Neuronal stem cell (in vitro differentiated cells): ENCODE data around the gene ATF6B.
A peak's percentile ranks its signal among the peaks of the same experiment; 100 is the strongest.

Experiments used
- DNase-seq: peaks from one replicate; pipeline ENCODE4 v3.0.0-alpha.2; 2013; ENCODE audit warnings: low spot score
- H2AFZ ChIP-seq: one replicate; pipeline ENCODE4 v1.6.1; 2013; ENCODE audit warnings: mild to moderate bottlenecking, low read length, inconsistent platforms
- H2AK5ac ChIP-seq: 2 replicates; pipeline ENCODE4 v1.6.1; 2013; ENCODE audit warnings: low read depth, mild to moderate bottlenecking, inconsistent platforms, low read length, moderate library complexity, mixed read lengths
- H2BK120ac ChIP-seq: 2 replicates; pipeline ENCODE4 v1.6.1; 2013; ENCODE audit warnings: low read depth, mild to moderate bottlenecking, inconsistent platforms, low read length, moderate library complexity, mixed read lengths
- H2BK12ac ChIP-seq: one replicate; pipeline ENCODE4 v1.6.1; 2013; ENCODE audit warnings: low read length, inconsistent platforms
- H2BK15ac ChIP-seq: 2 replicates; pipeline ENCODE4 v1.6.1; 2013; ENCODE audit warnings: mild to moderate bottlenecking, low read length, inconsistent platforms, mixed read lengths
- H2BK5ac ChIP-seq: one replicate; pipeline ENCODE4 v1.6.1; 2013; ENCODE audit warnings: inconsistent platforms, mild to moderate bottlenecking, low read length, moderate library complexity
- H3K14ac ChIP-seq: one replicate; pipeline ENCODE4 v1.6.1; 2013; ENCODE audit warnings: low read length, inconsistent platforms
- H3K18ac ChIP-seq: 2 replicates; pipeline ENCODE4 v1.6.1; 2013; ENCODE audit warnings: low read length, inconsistent platforms
- H3K23ac ChIP-seq: 2 replicates; pipeline ENCODE4 v1.6.1; 2013; ENCODE audit warnings: low read depth, mild to moderate bottlenecking, mixed read lengths, low read length, inconsistent platforms; ENCODE audit not compliant: poor library complexity
- H3K27ac ChIP-seq: replicated peaks from 3 replicates; pipeline ENCODE4 v1.5.1; 2013; ENCODE audit warnings: low read length, inconsistent platforms
- H3K27me3 ChIP-seq, 3 experiments: 2 replicates each; pipeline ENCODE4 v1.6.1; 2013; ENCODE audit warnings: low read length in 3 of 3, mild to moderate bottlenecking in 2 of 3, inconsistent platforms in 1 of 3, low read depth in 1 of 3, mixed read lengths in 1 of 3, moderate library complexity in 1 of 3; ENCODE audit not compliant: control insufficient read depth in 3 of 3, insufficient read depth in 3 of 3
- H3K36me3 ChIP-seq, 2 donors: replicated peaks in 1 of 2; 2 replicates each; pipeline ENCODE4 v1.6.1; 2013; ENCODE audit warnings: low read length in 2 of 2; ENCODE audit not compliant: control insufficient read depth in 2 of 2, insufficient read depth in 2 of 2
- H3K4ac ChIP-seq: 2 replicates; pipeline ENCODE4 v1.6.1; 2013; ENCODE audit warnings: inconsistent platforms, mild to moderate bottlenecking, low read length, moderate library complexity
- H3K4me1 ChIP-seq, 2 donors: 1 replicate in 1 of 2; 2 replicates in 1 of 2; pipeline ENCODE4 v1.6.1; 2013; ENCODE audit warnings: low read length in 2 of 2, low read depth in 1 of 2; ENCODE audit not compliant: control insufficient read depth in 2 of 2, insufficient read depth in 1 of 2
- H3K4me2 ChIP-seq: one replicate; pipeline ENCODE4 v1.6.1; 2013; ENCODE audit warnings: mild to moderate bottlenecking, low read length, inconsistent platforms; ENCODE audit not compliant: insufficient read depth, poor library complexity, severe bottlenecking
- H3K4me3 ChIP-seq, 2 donors: 2 replicates each; pipeline ENCODE4 v1.5.1; 2013; ENCODE audit warnings: low read length in 2 of 2, mild to moderate bottlenecking in 2 of 2, inconsistent platforms in 1 of 2, moderate library complexity in 1 of 2
- H3K79me1 ChIP-seq: one replicate; pipeline ENCODE4 v1.6.1; 2013; ENCODE audit warnings: low read depth, mild to moderate bottlenecking, inconsistent platforms, low read length, moderate library complexity
- H3K9ac ChIP-seq: one replicate; pipeline ENCODE4 v1.6.1; 2013; ENCODE audit warnings: mild to moderate bottlenecking, low read depth, low read length, inconsistent platforms; ENCODE audit not compliant: poor library complexity
- H3K9me3 ChIP-seq, 2 donors: replicated peaks in 1 of 2; 2 replicates each; pipeline versions ENCODE3 to v1.6.1; 2013; ENCODE audit warnings: low read length in 2 of 2, mild to moderate bottlenecking in 2 of 2, inconsistent platforms in 1 of 2, low read depth in 1 of 2, mixed read lengths in 1 of 2, moderate library complexity in 1 of 2; ENCODE audit not compliant: control insufficient read depth in 2 of 2, insufficient read depth in 1 of 2
- H4K8ac ChIP-seq: one replicate; pipeline ENCODE4 v1.6.1; 2013; ENCODE audit warnings: low read depth, mild to moderate bottlenecking, inconsistent platforms, low read length, moderate library complexity
- H4K91ac ChIP-seq: one replicate; pipeline ENCODE4 v1.6.1; 2013; ENCODE audit warnings: low read length, low read depth, mild to moderate bottlenecking, inconsistent platforms; ENCODE audit not compliant: poor library complexity
- WGBS, 2 donors: extraction: QIAGEN DNeasy Blood & Tissue Kit; methylation state at CpG; one replicate each; pipeline ENCODE4 v1.1.7; 2013; ENCODE audit warnings: missing lambda C conversion rate in 2 of 2, mixed read lengths in 1 of 2; ENCODE audit not compliant: insufficient read length in 2 of 2, insufficient replicate concordance in 1 of 2; ENCODE audit errors: extremely low coverage in 2 of 2; 5-methylcytosine and 5-hydroxymethylcytosine counted together

Gene ATF6B

GRCh38 chr6:32111424-32112066, 16.5 kb downstream of the ATF6B start:
- no CpG with 5 or more reads among the region's 7 CpGs for WGBS, 2 donors

DNA sequence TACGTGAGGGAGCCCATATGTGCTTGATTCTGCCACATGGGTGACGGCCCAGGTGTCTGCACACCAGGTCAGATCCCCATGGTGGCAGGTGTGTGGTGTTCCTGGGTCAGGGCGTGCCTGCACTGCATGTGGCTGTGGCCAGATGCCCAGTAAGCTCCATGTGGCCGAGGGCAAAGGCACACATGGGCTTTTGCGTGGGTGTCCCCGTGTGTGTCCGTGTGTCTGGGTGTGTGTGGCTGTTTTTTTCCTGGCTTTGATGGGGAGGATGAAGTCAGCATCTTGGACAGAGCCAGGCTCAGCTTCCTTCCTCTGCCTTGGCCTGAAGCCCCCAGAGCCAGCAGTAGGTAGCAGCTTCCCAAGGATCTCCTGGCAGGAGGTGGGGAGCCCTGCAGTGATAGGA, 17.4 kb downstream of the ATF6B start:
- Histone ChIP-seq H3K4me1 (peaks cover 15 to 22% of the 10 kb centered on the region in 2 donors), H3K18ac (no peak overlapping the region), H2AK5ac (no peak overlapping the region), H3K36me3 (peaks cover 11% of the 10 kb centered on the region in 2 donors), H3K4me2 (no peak overlapping the region), H3K79me1 (no peaks in the 10 kb centered on the region), H3K14ac (no peak overlapping the region), H3K9ac (no peak overlapping the region), H3K27ac (no peak overlapping the region), H3K27me3 (peaks cover 0 to 16% (median 11%) of the 10 kb centered on the region in 3 experiments), H4K91ac (no peak overlapping the region), H3K23ac (no peak overlapping the region), H4K8ac (no peak overlapping the region), H3K4ac (no peak overlapping the region), H2BK120ac (no peak overlapping the region), H3K9me3 (peaks cover 0 to 2% of the 10 kb centered on the region in 2 donors), H3K4me3 (no peak overlapping the region), H2BK15ac (no peak overlapping the region), H2BK5ac (no peak overlapping the region), H2BK12ac (no peak overlapping the region), H2AFZ (no peak overlapping the region)
- no peak for DNase-seq
- no CpG with 5 or more reads among the region's 7 CpGs for WGBS, 2 donors

More at GRCh38 chr6:32111424-32112066, 16.5 kb downstream of the ATF6B start:
- Histone ChIP-seq H2AK5ac (no peak overlapping the region), H3K27me3 (peaks cover 0 to 16% (median 7%) of the 10 kb centered on the region in 3 experiments), H4K91ac (no peak overlapping the region), H2BK120ac (no peak overlapping the region), H3K14ac (no peak overlapping the region), H2BK5ac (no peak overlapping the region), H3K4me2 (no peak overlapping the region), H2AFZ (no peak overlapping the region), H2BK15ac (no peak overlapping the region), H4K8ac (no peak overlapping the region), H2BK12ac (no peak overlapping the region), H3K27ac (no peak overlapping the region), H3K9me3 (peaks cover 0 to 2% of the 10 kb centered on the region in 2 donors), H3K36me3 (peaks cover 20 to 21% of the 10 kb centered on the region in 2 donors), H3K79me1 (no peaks in the 10 kb centered on the region), H3K18ac (no peak overlapping the region), H3K23ac (no peak overlapping the region), H3K4me1 (peaks cover 15 to 22% of the 10 kb centered on the region in 2 donors), H3K4me3 (no peak overlapping the region), H3K9ac (no peak overlapping the region), H3K4ac (no peak overlapping the region)
- DNase-seq, result no peak

GRCh38 chr6:32109765-32110160, 18.3 kb downstream of the ATF6B start:
- Histone ChIP-seq H3K4me1 (peaks cover 15 to 22% of the 10 kb centered on the region in 2 donors), H3K4me3 (no peak overlapping the region), H3K27me3 (peaks cover 0 to 16% (median 11%) of the 10 kb centered on the region in 3 experiments), H3K9ac (peak overlapping the region; percentile 8), H3K27ac (no peak overlapping the region), H3K23ac (peak overlapping the region; percentile 17), H2AK5ac (no peak overlapping the region), H4K8ac (no peak overlapping the region), H2BK12ac (no peak overlapping the region), H4K91ac (no peak overlapping the region), H2AFZ (no peak overlapping the region), H3K9me3 (peaks cover 0 to 2% of the 10 kb centered on the region in 2 donors), H3K4me2 (no peak overlapping the region), H3K14ac (peak overlapping the region; percentile 47), H3K36me3 (peaks cover 4 to 9% of the 10 kb centered on the region in 2 donors), H3K4ac (no peak overlapping the region), H2BK15ac (no peak overlapping the region), H3K18ac (no peak overlapping the region), H2BK5ac (no peak overlapping the region), H2BK120ac (no peak overlapping the region), H3K79me1 (no peaks in the 10 kb centered on the region)
- DNase-seq, result no peak
- no CpG with 5 or more reads among the region's 6 CpGs for WGBS, 2 donors

GRCh38 chr6:32109114-32109764, 18.8 kb downstream of the ATF6B start, which contains the start of gene TNXB:
TNXB (minus strand) TSS chr6:32109338; CDS start chr6:32098198, 11,140 bp downstream.
- Histone ChIP-seq H3K79me1 (no peaks in the 10 kb centered on the region), H3K9ac (peak within 1 kb of the TSS; percentile 22), H3K14ac (peak within 1 kb of the TSS; percentile 47), H2AK5ac (peak within 1 kb of the TSS; percentile 30), H2AFZ (peak within 1 kb of the TSS; percentile 15), H3K4me1 (peaks cover 15 to 22% of the 10 kb centered on the region in 2 donors), H3K4me3 (peak within 1 kb of the TSS in 1 of 2 donors; percentile 22), H3K4me2 (no peak within 1 kb of the TSS), H3K18ac (peak within 1 kb of the TSS; percentile 42), H3K9me3 (peaks cover 0 to 2% of the 10 kb centered on the region in 2 donors), H2BK5ac (no peak within 1 kb of the TSS), H2BK120ac (no peak within 1 kb of the TSS), H3K27me3 (peaks cover 0 to 16% (median 11%) of the 10 kb centered on the region in 3 experiments), H4K91ac (peak within 1 kb of the TSS; percentile 8), H3K23ac (peak within 1 kb of the TSS; percentile 17), H3K36me3 (peaks cover 2 to 7% of the 10 kb centered on the region in 2 donors), H2BK12ac (no peak within 1 kb of the TSS), H4K8ac (no peak within 1 kb of the TSS), H3K4ac (no peak within 1 kb of the TSS), H2BK15ac (peak within 1 kb of the TSS; percentile 24), H3K27ac (no peak within 1 kb of the TSS)
- WGBS, 2 donors, result no CpG with 5 or more reads among the region's 12 CpGs
- no peak for DNase-seq
